Measurements from ENCODE around the gene ZNHIT2.

ZNHIT2 gene

GRCh38 chr11:65067446-65067845 lies 50.1 kb downstream of the ZNHIT2 start:
- DNase-seq: no peak

- no peak for DNase-seq
These were observed 50.7 kb downstream of the ZNHIT2 start for GRCh38 chr11:65066805-65067291.
